NAMALWA (cell line): ENCODE results near the gene NEDD9.

ENCODE experiments used
- DNase-seq: peaks from one replicate; pipeline ENCODE4 v3.0.0-alpha.2; 2015; ENCODE audit warnings: low spot score

The NEDD9 gene

GRCh38 chr6:11177271-11177670, 55.2 kb downstream of the NEDD9 start:
- DNase-seq, result no peak

GRCh38 chr6:11174242-11174611, 58.2 kb downstream of the NEDD9 start:
- DNase-seq, result no peak

- DNase-seq, result peak; percentile 78
These were observed 59.8 kb downstream of the NEDD9 start for GRCh38 chr6:11172501-11173327.

GRCh38 chr6:11171952-11172351, 60.5 kb downstream of the NEDD9 start:
- no peak for DNase-seq

- no peak for DNase-seq
These were observed 64.3 kb downstream of the NEDD9 start for GRCh38 chr6:11168091-11168635.

- DNase-seq, result no peak
These were observed 65.5 kb downstream of the NEDD9 start for GRCh38 chr6:11166948-11167347.

GRCh38 chr6:11164717-11165646, 67.5 kb downstream of the NEDD9 start:
- no peak for DNase-seq

GRCh38 chr6:11163932-11164331, 68.5 kb downstream of the NEDD9 start:
- DNase-seq, result no peak

GRCh38 chr6:11162262-11162661, 70.2 kb downstream of the NEDD9 start:
- DNase-seq, result no peak

- no peak for DNase-seq
These were observed 71.2 kb downstream of the NEDD9 start for GRCh38 chr6:11161031-11161956.

- no peak for DNase-seq
These were observed 72.3 kb downstream of the NEDD9 start for GRCh38 chr6:11160199-11160598.

GRCh38 chr6:11155589-11155988, 76.9 kb downstream of the NEDD9 start:
- DNase-seq, result no peak

- no peak for DNase-seq
These were observed 79.0 kb downstream of the NEDD9 start for GRCh38 chr6:11153447-11153846.

GRCh38 chr6:11152581-11152980, 79.9 kb downstream of the NEDD9 start:
- no peak for DNase-seq

GRCh38 chr6:11151488-11151887, 81.0 kb downstream of the NEDD9 start:
- DNase-seq, result no peak

- DNase-seq, result no peak
These were observed 82.9 kb downstream of the NEDD9 start for GRCh38 chr6:11149551-11149950.

- DNase-seq, result no peak
These were observed 86.2 kb downstream of the NEDD9 start for GRCh38 chr6:11146117-11146826.

- peak; percentile 82 for DNase-seq
These were observed 88.0 kb downstream of the NEDD9 start for GRCh38 chr6:11144393-11144851.

- DNase-seq, result no peak
These were observed 88.8 kb downstream of the NEDD9 start for GRCh38 chr6:11143394-11144371.
